ENCODE results near the gene UGT1A6.
"Not testable (repeated sequence)": the region's sequence is repeated elsewhere in the genome, so short reads cannot be mapped to it uniquely, and the experiment has no call there.

UGT1A6 gene

DNA sequence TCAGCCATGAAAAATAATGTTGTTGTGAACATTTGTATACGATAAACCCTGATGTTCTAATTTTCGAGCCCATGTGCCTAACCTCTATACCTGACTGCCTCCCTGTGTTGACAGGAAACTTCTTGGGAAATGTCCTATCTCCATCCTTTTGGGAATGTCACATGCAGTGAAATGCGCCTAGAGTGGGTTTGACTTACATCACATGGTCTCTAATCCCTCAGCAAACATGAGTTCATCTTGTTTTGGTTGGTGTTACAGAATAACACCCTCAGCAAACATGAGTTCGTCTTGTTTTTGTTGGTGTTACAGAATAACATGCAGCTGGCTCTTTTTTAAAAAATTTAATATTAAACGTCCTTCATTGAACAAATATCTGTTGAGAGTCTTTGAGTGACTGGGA, 4.3 kb upstream of the UGT1A6 start:
- DNase-seq, result no peak

DNA sequence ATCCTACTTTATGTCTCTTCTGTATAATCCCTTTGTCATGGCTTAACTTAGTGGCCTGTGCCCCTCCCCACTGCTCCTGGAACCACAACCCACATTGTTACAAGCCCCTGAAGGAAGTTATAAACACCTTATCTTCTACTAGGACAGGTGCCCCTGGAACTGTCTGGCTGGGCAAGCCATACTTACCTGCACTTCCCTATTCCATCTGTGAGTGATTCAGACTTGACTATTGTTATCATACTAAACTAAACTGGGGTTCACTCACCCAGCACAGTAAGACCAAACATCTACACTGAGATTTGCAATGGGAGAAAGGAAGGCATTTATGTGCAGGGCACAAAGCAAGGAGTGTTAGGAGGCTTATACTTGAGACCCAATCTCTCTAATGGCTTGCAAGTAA, 3.7 kb upstream of the UGT1A6 start:
- no peak for DNase-seq

DNA sequence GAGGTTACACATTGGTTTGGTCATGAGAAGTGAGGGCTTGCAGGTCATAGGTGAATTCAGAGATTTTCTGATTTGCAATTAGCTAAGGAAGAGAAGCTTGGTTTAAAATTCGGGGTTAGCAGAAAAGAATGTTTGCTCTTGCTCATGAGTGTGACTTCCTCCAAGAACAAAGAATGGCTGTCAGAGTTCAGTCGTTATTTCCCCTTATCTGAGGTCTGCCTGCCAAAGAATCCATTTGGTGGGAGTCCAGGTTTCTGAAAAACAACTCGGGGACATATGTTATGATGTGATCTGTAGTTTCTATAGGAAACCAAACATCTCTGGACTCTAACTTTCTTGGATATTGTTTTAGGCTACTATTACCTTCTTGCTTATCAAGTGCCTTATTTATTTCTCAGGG, 3.2 kb upstream of the UGT1A6 start:
- no peak for DNase-seq

DNA sequence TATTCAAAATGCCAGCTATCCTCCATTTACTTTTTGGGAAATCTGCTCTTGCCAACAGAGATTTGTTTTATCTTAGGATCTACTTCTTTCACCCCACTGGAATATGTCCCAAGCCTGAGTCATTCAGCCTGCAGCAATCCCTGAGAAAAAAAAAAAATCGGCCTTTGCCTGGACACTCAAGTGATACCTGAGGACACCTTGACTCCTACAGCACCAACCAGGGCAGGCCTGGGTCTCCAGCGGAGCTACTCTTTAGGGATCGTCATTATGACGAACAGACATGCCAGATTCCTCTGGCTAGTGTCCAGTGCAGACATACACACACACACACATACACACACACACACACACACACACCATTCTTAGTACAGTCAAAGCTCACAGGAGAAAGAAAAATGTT, 2.2 kb upstream of the UGT1A6 start:
- DNase-seq, result no peak

DNA sequence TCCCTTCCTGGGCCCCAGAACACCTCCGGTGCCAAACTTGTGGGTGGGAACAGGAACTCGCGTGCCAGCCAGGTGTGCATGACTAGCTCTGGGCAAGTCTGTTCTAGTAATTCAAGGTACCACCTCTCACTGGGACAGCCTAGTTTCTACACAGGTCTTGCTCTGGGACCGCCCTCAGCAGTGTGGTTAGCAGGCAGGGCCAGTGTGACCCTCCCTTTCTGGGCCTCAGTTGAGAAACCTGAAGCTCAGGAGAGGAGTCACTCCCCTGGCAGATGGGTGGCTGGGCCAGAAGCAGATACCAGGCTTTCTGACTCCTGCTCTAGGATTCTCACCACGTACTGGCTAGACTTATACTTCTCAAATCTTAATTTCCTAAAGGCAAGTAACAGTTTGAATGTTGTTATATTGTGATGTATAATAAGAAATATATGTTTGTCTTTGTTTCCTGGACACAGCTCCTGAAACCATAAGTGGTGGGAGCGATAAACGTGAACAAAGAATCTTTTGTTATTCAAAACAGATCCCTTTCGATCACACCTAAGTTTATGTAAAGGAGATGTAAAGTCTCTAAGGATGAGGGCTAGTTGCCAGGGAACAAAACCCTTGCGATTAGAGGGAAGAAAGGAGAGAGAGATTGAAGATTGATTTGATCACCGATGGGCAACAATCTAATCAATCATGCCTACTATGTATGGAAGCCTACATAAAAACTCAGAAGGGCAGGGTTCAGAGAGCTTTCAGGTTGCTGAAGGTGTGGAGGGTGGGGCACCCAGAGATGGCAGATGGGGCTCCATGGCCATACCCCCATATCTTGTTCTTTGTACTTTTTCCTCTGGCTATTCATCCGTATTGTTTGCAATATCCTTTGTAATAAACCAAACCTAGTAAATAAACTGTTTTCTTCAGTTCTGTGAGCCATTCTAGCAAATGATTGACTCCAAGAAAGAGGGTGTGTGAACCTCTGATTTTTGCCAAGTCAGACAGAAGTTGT, 952 bp upstream of the UGT1A6 start:
- DNase-seq, result no peak

DNA sequence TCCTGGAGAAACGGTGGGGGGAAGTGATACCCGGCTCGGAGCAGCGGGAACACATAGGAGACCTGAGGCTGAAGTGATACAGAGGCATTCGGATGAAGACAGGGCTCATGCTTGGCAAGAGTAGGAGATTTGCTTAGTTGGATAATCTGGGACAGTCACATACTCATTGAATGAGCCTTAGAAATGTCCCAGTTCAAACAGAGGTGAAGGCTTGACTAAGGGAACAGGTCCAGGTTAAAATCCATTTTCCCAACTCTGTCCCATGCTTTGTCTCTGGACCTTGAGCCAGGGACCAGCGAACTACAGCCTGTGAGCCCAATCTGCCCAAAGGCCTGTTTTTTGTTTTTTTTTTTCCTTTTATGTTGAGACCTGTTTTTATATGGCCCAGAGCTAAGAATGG, 1.3 kb downstream of the UGT1A6 start:
- DNase-seq, result no peak

DNA sequence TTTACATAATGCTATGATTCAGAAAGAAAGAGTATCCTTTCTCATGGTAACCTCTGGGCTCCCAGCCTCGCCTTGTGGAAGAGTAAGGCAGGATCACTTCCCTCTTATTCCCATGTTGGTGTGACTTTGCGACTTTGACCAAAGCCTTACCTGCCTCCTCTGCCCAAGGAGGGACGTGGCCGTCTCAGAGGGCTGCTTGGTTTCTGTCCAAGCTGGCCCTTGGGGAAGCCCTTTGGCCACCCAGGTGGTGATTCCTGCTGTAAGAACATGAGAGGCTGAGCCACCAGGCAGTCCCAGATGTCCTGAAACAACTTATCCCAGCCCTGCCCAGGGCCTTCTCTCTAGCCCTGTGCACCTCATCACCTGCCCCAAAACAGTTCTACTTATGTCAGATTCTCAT, 6.0 kb downstream of the UGT1A6 start:
- no peak for DNase-seq

DNA sequence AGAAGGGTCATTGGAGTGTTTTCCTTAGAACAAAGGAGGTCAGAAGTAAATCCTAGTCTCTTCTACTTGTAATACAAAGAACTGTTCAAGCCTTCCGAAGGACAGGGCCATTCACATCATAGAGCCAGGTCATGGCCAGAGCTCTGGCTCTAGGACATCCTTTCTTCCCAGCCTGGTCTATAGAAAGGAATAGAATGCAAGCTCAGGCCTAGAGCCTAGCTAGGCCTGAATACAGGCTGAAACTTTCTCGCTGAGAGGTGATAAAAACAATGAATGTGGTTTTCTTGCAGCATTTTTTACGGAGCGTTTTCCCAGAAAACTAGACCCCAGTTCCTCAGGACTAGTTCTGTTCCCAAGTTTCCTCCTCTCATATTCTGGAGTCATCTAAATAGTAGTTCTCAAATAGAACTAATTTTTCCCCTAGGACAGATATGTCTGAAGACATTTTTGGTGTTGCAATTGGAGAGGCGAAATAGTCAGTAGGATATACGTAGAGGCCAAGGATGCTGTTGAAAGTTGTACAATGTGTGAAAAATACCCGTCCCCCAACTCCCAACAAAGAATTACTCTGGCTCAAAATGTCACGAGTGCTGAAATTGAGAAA, 6.8 kb downstream of the UGT1A6 start:
- no peak for DNase-seq

DNA sequence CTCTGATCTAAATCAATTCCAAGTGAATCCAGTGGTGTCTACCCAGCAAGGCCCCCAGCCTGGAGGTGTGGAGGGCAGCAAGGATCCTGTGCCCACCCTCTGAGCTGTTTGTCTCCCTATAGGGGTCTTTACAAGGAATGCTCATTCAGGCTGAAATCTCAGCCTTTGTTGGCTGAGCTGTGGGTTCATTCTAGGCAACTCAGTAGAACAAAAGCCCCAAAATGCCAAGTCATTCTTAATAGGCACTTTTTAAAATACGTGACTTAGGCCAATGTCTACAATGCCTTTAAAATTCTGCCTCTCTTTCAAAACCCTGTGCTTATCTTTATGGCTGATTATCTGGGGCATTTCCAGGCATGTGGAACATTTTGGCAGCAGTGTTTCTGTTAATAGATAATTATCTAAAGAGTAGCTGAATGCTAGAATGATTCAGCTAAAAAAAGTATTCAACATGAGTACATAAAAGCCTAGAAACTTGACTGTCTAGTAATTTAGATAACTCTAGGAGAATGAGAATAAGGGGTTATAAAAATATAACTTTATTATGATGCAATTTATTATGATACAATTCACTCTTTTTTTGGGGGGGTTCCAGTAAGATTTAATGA, 7.4 kb downstream of the UGT1A6 start:
- DNase-seq, result no peak

DNA sequence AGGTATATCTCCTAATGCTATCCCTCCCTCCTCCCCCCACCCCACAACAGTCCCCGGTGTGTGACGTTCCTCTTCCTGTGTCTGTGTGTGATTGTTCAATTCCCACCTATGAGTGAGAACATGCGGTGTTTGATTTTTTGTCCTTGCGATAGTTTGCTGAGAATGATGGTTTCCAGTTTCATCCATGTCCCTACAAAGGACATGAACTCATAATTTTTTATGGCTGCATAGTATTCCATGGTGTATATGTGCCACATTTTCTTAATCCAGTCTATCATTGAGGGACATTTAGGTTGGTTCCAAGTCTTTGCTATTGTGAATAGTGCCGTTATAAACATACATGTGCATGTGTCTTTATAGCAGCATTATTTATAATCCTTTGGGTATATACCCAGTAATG, 8.2 kb downstream of the UGT1A6 start:
- DNase-seq, result not testable (repeated sequence)

DNA sequence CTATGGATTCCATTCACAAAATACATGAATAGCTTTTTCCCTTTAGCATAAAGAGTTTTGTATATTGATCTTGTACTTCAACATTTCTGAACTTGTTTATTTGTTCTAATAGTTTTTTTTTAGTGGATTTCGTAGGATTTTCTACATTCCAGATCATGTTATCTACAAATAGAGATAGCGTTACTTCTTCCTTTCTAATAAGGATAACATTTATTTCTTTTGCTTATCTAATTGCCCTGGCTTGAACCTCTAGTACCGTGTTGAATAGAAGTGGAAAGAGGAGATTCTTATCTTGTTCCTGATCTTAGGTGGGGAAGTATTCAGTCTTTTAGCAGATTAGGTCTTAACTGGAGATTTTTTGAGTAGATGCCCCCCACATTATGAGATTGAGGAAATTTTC, 9.5 kb downstream of the UGT1A6 start:
- no peak for DNase-seq

DNA sequence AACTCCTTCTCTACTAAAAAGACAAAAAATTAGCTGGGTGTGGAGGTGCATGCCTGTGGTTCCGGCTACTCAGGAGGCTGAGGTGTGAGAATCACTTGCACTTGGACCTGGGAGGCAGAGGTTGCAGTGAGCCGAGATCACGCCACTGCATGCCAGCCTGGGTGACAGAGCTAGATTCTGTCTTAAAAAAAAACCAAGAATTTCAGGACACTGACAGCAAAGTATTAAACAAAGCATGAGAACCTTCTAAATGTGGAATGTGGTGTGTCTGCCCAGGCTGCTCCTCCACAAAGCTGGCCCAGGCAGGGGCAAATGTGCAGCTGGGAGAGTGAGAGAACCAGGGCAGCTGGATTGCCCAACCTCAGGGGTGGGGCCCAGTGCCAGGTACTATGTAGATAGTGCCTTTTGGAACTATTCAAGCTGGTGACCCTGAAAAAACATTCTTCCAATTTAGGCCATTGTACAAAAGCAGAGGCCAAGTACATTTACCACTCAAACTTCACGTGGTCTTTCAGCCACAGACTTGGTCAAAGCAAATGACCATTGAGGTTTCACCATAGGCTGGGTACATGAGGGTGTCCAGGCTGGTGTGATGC, 13.3 kb downstream of the UGT1A6 start:
- DNase-seq, result no peak

DNA sequence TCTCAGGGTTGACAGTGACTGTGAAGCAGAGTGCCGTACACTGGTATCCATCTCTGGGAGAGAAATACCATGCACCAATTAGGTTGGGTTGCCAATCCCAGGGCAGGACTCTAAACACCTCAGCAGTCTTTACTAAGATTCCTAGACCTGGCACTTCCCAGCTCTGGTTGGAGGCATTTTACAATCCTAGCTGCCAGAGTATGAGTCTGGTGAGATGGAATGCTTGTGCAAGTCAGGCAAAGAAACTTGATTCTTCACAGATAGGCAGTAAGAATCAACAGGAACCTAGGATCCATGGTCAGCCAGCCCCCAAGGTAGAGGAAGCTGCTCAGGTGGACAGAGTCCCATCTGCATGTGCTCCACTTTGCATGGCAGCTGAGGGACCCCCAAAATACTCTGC, 14.0 kb downstream of the UGT1A6 start:
- no peak for DNase-seq

DNA sequence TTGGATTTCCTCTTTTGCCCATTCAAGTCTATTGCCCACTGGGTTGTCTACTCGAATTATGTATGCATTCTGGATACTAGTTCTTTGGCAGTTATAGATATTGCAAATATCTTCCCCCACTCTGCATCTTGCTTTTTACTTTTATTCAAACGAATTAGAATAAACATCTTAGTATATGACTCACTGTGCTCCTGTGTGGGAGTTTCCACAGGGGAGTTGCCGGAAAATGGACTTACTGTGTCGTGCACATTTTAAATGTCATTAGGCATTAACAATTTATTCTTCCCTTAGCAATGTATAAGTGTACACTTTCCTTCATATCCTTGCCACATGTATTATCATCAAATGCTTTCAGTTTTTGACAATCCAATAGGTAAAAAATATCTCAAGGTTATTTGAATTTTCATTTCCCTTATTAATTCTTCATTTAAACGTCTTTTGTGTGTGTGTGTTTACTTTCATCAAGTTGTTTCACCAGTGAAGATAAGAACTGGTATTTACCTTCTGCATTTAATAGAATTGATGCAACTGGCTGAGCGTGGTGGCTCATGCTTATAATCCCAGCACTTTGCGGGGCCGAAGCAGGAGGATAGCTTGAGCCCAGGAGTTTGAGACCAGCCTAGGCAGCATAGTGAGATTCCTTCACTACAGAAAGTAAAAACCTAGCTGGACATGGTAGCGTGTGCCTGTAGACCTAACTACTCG, 15.4 kb downstream of the UGT1A6 start:
- DNase-seq, result no peak

DNA sequence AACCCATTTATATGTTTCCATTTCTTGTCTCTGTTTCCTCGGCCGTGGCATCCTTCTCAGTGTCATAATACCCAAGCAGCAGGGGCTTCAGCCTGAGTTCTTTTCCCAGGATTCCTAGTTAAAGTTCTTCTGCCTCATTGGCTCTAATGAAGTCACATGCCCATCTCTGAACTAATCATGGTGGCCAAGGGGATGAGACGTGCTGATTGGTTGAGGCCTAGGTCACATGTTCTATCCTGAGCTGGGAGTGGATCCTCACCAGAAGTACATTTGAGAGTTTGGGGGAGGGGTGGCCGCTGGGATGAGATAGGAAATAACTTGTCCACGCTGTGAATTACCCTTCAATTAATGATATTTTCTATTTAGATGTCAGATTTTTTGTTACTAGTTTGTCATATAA, 16.3 kb downstream of the UGT1A6 start:
- DNase-seq, result no peak

DNA sequence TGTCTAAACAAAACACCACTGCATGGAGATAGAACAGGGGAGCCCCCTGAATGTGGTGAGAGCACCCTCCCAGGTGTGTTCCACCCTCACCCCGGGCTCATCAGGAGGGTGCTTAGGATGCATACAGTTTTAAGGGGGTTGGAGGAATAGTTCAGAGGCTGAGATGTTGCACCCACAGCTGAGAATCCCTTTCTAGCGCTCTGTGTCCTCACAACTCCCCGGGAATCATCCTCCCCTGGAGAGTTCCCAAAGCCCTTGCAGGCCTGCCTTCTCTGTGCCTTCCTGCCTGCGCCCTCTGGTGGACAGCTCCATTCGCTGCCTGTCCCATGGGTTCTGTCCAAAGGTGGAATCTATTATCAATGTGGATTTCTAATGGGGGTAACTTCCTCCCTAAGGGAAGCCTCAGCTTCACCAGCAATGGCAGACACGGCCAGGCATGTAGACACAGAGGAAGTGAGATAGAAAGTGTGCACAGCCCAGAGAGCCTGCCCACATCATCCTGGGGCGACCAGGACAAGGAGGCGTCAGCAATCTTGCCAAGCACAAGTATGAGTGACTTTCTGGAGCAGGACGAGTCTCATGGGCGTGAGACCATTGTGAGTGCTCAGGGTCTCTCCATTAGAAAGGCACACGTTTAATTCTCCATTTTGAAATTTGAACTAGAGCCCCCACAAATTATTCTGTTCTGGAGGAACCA, 18.8 kb downstream of the UGT1A6 start:
- DNase-seq, result peak; percentile 54 to 66

DNA sequence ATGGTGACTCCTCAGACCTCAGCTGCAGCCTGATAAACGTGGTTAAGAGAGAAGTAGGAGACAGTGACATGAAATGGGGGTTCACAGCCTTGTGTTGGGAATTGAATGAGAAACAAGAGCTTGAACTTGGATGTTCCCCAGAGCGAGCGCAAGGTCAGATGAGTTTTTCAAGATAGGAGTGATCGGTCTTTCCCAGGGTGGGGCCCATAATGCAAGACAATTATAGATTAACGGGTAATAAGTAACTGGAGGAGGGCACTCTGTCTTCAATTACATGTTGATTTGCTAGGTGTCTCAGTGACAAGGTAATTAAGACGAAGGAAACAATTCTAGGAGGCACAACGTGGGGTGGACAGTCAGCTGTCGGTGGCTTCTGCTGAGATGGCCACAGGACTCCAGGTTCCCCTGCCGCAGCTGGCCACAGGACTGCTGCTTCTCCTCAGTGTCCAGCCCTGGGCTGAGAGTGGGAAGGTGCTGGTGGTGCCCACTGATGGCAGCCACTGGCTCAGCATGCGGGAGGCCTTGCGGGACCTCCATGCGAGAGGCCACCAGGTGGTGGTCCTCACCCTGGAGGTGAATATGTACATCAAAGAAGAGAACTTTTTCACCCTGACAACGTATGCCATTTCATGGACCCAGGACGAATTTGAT, 20.0 kb downstream of the UGT1A6 start, which contains the start of gene UGT1A5:
Gene UGT1A5 (plus strand): TSS at position 297 of the 651 bp plus-strand sequence. CDS start 85 bp downstream, at position 382.
- DNase-seq, result no peak

DNA sequence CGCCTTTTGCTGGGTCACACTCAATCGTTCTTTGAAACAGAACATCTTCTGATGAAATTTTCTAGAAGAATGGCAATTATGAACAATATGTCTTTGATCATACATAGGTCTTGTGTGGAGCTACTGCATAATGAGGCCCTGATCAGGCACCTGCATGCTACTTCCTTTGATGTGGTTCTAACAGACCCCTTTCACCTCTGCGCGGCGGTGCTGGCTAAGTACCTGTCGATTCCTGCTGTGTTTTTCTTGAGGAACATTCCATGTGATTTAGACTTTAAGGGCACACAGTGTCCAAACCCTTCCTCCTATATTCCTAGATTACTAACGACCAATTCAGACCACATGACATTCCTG, 20.5 kb downstream of the UGT1A6 start:
- no peak for DNase-seq

DNA sequence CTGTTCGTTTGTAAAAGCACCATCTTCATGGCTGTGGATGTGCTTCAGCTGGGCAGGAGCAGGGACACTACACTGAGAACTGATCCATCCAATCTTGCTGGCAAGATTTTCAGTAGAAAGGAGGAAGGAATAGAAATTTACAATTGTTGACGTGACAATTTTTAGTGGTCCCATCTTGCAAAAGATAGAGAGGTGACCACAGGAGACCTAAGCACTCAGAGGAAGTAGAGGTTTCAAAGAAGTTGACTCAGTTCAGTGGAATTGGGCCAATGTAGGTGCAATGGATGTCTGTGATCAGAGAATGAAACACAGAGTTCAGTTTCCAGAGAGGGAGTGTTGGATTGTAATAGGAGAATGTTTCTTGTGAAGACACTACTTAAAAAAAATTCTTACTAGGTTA, 21.4 kb downstream of the UGT1A6 start:
- DNase-seq, result no peak

DNA sequence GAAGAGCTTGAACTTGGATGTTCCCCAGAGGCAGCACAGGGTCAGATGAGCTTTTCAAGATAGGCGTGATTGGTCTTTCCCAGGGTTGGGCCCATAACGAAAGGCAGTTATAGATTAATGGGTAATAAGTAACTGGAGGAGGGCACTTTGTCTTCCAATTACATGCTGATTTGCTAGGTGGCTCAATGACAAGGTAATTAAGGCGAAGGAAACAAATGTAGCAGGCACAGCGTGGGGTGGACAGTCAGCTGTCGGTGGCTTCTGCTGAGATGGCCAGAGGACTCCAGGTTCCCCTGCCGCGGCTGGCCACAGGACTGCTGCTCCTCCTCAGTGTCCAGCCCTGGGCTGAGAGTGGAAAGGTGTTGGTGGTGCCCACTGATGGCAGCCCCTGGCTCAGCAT, 25.9 kb downstream of the UGT1A6 start, which contains the start of gene UGT1A4:
Gene UGT1A4 (plus strand): TSS at position 185 of the 400 bp plus-strand sequence. CDS start 85 bp downstream, at position 270.
- no peak for DNase-seq

DNA sequence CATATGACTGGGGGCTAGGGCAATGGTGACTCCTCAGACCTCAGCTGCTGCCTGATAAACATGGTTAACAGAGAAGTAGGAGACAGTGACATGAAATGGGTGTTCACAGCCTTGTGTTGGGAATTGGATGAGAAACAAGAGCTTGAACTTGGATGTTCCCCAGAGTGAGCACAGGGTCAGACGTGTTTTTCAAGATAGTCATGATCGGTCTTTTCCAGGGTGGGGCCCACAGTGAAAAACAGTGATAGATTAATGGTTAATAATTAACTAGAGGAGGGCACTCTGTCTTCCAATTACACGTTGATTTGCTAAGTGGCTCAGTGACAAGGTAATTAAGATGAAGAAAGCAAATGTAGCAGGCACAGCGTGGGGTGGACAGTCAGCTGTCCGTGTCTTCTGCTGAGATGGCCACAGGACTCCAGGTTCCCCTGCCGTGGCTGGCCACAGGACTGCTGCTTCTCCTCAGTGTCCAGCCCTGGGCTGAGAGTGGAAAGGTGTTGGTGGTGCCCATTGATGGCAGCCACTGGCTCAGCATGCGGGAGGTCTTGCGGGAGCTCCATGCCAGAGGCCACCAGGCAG, 36.1 kb downstream of the UGT1A6 start, which contains the start of gene UGT1A3:
Gene UGT1A3 (plus strand): TSS at position 320 of the 579 bp plus-strand sequence. CDS start 85 bp downstream, at position 405.
- no peak for DNase-seq

Measured in activated CD4-positive, alpha-beta T cell treated with anti-CD3 and anti-CD28 coated beads for 4 hours (primary cell).